OCI-LY1 (cell line): ENCODE results near the gene NEXMIF.

Experiments
- CTCF ChIP-seq: fragments of 200-600 bp; sonication (generic), shearing (Covaris generic); IDR thresholded peaks from 2 replicates; pipeline ENCODE4 v1.5.1; 2017; ENCODE audit warnings: mild to moderate bottlenecking, antibody characterized with exemption, low read length, moderate library complexity, mixed read lengths
- EZH2 ChIP-seq: fragments of 200-600 bp; sonication (generic), shearing (Covaris generic); IDR thresholded peaks from 2 replicates; pipeline ENCODE4 v1.8.0; 2017; ENCODE audit warnings: borderline replicate concordance, mixed run types, mild to moderate bottlenecking, antibody characterized with exemption, low read length, moderate library complexity, mixed read lengths

GRCh38 chrX:74925225-74926088 is at the start of gene NEXMIF:
- TF ChIP-seq EZH2 (no peak), CTCF (no peak)
